NCI-H2227 treated with DMSO at 0.1 percent for 48 hours (cell line): Measurements from ENCODE around the gene MAML2.
"Not testable (repeated sequence)": the region's sequence is repeated elsewhere in the genome, so short reads cannot be mapped to it uniquely, and the experiment has no call there.

ENCODE experiments used
- DNase-seq: peaks from one replicate; lab custom pipeline; 2025; lab: John Stamatoyannopoulos, UW

The MAML2 gene

GRCh38 chr11:96268527-96268926, 74.5 kb downstream of the MAML2 start:
- not testable (repeated sequence) for DNase-seq

DNA sequence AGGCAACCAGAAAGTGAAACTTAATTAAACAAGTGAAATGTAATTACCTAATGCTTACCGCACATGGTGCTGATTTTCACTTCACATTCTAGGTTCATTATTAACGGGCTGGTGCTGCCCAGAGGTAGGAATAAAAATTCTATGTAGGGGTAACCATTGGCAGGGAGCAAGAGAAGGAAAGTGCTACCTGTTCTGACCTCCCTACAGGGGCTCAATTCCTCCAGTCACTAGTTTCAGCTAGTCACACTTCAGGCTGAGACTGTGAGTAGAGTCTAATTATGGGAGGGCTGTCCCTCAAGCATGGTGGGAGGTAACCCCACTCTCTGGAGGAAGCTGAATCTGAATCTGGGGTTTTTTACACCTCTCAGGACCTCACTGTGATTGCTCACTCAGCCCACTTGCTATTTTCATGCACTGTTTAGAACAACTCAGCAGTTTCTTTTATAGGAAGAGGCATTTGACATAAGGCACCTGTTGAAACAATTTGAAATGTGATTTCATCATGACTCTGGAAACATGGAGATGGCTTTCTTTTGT, 75.4 kb downstream of the MAML2 start:
- DNase-seq: no peak

DNA sequence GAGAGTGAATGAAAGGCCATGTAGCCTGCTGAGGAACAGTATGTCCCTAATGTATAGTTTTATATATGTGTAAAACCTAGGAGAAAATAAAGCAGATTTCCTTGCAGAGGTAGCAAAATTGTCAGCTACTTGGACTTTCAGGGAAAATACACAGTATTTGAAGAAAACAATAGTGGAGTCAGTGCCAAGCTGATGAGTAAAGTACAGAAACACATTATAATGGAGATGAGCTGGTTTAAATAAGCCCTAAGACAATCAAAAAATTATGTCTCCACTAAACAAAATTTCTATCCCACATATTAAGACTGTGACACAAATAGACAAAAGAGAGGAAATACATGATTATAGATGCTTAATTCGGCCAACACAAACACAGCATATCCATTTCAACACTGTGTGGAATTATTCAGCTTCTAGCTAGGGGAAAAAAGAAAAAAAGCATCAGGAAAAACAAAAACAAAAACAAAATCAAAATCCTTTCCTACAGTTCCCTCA, 75.9 kb downstream of the MAML2 start:
- DNase-seq: no peak

DNA sequence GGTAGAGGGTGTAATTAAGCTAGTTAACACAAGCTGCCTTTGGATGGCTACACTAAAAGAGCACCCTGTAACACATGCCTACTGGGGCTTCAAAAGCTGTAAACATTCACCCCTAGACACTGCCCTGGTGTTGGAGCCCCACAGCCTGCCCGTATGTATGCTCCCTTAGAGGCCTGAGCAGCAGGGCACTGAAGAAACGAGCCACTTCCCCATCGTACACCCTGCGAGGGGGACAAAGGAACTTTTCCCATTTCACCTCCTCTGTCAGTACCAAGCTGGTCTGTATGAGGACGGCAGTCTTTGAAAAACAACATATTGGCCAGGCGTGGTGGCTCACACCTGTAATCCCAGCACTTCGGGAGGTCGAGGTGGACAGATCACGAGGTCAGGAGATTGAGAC, 77.0 kb downstream of the MAML2 start:
- no peak for DNase-seq

GRCh38 chr11:96265220-96265737, 77.7 kb downstream of the MAML2 start:
- DNase-seq: no peak

DNA sequence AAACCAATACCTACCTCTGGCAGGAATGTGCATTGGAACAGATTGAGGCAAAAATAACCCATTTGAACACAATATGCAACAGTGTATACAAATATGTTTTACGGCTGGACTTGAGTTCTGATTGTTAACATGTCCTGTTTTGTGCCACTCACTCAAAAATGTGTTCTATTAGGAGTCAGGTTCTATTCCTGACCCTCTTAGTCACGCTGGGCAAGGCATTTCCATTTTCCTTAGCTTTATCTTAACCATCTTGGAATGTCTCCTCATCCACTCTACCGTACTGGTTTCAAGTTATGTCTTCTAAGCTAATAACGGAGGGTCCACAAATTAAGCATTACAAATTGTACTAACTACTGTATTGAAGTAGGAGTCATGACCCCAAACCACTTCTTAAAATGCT, 78.6 kb downstream of the MAML2 start:
- DNase-seq: no peak

- DNase-seq: no peak
These were observed 79.7 kb downstream of the MAML2 start for GRCh38 chr11:96263238-96263763.

GRCh38 chr11:96260532-96260931, 82.5 kb downstream of the MAML2 start:
- DNase-seq: no peak

DNA sequence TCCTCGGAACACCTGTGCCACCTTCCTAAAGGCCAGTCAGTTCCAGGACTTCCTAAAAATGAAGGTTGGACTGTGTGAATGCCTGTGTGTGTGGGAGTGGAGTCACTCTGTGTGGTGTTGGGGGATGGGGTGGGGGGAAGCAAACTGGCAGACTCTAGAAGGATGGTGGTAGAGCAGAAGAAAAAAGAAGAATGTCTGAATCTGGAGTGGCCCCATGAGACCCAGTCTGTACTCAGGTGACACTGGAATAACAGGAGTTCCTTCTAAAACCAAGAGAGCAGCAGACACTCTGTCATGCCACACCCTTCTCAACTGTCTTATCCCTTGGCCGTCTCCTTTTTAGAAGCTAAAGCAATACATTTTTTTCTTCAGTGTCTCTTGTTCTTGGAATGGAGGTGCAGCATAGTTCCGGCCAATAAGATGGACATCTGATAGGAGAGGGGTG, 82.9 kb downstream of the MAML2 start:
- DNase-seq: no peak

- DNase-seq: no peak
These were observed 83.7 kb downstream of the MAML2 start for GRCh38 chr11:96259134-96259830.

DNA sequence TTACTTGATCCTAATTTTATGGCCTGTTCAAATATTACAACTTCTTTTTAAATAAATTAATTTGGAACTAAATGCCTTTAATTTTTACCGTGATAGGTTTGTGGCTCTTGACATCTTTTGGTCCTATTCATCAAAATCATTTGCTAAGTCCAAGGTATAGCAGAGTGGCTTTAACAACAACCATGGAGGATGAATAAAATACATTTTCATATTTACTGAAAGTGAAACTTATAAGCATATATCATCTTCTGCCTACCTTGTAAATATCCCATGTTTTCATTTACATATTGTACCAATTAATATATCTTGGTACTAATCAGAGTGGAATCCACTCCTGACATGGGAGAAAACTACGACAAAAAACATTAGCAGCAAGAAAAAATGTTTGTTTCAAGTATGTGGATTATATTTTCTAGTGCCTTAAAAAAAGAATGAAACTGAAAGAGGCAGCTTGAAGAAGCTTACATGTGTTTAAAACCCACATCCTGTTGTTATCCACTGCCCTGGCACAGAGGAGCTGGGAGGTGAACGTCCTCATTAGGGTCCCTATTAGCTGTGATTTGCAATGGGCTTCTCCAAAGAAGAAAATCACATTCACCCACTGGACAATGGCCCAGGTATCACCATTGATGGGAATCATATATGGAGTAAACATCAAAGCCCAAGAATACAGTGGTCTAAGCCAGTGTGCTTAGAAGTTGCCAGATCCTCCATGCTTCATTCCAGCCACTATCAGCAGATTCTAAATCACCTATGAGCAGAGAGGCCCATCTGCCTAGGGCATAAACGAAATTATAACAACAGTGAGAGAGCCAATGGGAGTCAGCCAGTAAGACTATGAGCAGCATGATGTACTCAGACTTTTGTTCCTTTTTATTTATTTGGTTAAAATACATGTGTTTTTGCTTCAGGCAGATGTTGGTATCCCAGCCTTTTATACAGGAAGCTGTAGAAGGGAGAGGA, 84.7 kb downstream of the MAML2 start:
- DNase-seq: no peak

GRCh38 chr11:96257036-96257435, 86.0 kb downstream of the MAML2 start:
- DNase-seq: no peak

- no peak for DNase-seq
These were observed 86.6 kb downstream of the MAML2 start for GRCh38 chr11:96256215-96257011.

DNA sequence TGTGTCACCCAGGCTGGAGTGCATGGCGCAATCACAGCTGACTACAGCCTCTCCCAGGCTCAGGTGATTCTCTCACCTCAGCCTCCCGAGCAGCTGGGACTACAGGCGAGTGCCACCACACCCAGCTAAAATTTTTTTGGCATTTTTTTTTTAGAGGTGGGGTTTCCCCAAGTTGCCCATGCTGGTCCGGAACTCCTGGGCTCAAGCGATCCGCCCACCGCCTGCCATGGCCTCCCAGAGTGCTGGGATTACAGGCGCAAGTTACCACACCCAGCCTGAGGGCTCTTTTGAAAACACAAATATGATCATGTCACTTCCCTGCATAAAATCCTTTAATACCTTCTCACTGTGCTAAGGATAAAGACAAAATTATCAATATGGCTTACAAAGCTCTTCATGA, 88.1 kb downstream of the MAML2 start:
- DNase-seq: no peak

DNA sequence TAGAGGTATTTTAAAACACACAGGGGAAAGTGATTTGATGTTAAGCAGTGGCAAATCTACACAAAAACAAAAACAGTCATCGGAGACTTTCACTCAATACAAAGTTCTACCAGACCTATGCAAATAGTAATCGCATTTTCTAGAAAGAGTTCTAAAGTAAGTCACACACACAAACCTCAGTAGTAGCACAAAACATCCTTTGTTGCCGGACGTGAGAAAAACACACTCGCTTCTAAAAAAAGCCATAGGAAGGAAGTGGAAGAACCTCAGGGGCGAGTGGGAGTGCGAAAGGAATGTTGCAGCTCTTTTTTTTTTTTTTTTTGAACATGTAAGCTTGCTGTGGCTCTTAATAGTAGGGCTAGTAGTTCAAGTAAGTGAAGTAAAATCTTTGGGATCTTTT, 88.9 kb downstream of the MAML2 start:
- no peak for DNase-seq

GRCh38 chr11:96246718-96247552, 96.1 kb downstream of the MAML2 start:
- peak; percentile 48 for DNase-seq

- peak; percentile 93 for DNase-seq
These were observed 99.9 kb downstream of the MAML2 start for GRCh38 chr11:96242971-96243647.

DNA sequence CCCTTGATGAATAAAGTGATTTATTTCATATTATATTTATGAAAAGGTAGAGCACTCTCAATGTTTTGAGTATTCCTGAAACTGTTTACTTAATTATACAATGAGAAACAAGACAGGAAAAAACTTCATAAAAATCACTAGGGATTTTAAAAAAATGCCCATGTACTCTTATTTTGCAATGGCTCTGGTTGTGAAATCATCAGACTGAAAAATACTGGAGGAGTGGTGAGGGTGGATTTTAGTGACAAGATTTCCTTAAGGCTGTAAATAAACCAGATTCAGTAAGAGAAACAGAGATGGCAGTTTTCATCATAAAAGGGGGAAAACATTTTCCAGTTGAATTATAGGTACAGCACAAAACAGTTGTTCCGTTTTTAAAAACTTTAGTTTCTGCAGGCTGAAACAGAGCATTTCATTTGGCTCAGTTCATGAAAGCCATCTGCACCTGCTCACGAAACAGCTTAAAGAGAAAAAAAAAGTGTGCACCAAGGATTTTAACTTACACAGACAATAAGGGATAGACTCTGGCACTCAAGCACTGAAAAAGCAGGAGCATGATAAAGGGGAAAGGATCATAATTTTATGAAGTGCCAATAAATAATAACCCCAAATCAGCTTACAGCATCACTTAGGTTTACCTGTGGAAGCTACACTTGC, 100.7 kb downstream of the MAML2 start:
- no peak for DNase-seq

- no peak for DNase-seq
These were observed 101.6 kb downstream of the MAML2 start for GRCh38 chr11:96241331-96241841.
